ENCODE measurements around the gene RSPO3.

Gene RSPO3

DNA sequence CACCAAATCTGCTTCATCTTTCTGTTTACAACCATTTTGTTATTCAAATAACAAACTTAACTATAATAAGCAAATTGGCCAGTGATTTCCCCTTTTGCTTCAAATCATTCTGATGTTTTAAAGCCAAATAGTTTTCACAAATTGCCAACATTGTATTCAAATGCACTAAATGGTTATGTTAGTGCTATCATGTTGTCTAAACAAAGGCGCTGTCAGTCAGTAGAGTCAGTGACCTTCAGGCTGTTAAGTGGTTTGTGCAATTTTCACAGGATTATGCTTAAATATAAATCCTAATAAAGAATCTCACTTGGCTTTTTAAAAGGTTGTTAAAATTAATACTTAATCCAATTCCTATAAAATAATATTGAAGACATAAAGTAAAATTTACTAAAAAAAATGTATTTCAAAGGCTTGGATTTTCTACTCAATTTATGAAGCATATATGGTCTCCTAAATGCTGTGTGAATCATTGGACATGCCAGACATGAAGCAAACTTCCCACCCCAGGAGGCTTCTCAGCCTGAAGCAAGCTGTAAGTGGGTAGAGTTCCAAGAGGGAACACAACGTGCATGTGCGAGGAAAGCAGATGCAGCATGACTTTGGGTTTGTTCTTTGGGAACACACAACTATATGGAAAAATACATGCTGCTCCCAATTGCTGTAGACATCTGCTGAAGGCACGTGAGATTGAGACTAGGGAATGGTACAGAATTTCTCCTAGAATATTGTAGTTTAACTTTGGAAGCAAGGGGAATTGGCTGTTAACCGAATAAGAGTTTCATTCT is 54.9 kb downstream of the RSPO3 start:
- Histone ChIP-seq H3K27me3 (ENCODE audit: insufficient read depth, poor library complexity, severe bottlenecking) (peaks cover 7% of the 10 kb centered on the region), H3K4me3 (ENCODE audit: severe bottlenecking) (no peak overlapping the region), H3K36me3 (ENCODE audit: low read depth) (no peaks in the 10 kb centered on the region), H3K9me3 (ENCODE audit: severe bottlenecking) (no peaks in the 10 kb centered on the region), H3K27ac (ENCODE audit: poor library complexity, severe bottlenecking) (no peak overlapping the region), H3K4me1 (ENCODE audit: insufficient read depth, poor library complexity, severe bottlenecking) (no peaks in the 10 kb centered on the region)
- ATAC-seq (ENCODE audit: low read depth): no peak
- DNase-seq (ENCODE audit: low spot score): no peak
- TF ChIP-seq, protein P1, sequence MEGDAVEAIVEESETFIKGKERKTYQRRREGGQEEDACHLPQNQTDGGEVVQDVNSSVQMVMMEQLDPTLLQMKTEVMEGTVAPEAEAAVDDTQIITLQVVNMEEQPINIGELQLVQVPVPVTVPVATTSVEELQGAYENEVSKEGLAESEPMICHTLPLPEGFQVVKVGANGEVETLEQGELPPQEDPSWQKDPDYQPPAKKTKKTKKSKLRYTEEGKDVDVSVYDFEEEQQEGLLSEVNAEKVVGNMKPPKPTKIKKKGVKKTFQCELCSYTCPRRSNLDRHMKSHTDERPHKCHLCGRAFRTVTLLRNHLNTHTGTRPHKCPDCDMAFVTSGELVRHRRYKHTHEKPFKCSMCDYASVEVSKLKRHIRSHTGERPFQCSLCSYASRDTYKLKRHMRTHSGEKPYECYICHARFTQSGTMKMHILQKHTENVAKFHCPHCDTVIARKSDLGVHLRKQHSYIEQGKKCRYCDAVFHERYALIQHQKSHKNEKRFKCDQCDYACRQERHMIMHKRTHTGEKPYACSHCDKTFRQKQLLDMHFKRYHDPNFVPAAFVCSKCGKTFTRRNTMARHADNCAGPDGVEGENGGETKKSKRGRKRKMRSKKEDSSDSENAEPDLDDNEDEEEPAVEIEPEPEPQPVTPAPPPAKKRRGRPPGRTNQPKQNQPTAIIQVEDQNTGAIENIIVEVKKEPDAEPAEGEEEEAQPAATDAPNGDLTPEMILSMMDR (IDR thresholded peaks at IDR 0.05; ENCODE audit: poor library complexity, severe bottlenecking): no peak

DNA sequence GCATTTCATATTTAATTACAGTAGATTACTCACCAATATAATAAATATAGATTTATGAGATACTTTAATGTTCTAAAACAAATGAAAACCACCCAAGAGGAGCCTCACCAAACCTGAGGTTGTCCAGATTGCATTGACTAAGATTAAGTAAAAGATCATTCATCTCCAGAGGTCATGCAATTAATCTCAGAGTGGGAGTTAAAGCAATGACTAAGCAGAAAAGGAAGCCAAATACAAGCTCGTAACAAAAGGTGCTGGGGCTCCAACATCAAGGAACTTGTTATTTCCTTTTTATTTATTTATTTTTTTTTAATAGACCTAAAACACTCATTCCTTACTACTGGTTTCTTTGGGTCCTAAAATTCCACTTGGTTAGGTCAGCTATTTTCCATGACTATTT is 57.7 kb downstream of the RSPO3 start:
- no peaks in the 10 kb centered on the region for H3K4me1 ChIP-seq (ENCODE audit: insufficient read depth, poor library complexity, severe bottlenecking)
- DNase-seq (ENCODE audit: low spot score) (no peak), ATAC-seq (ENCODE audit: low read depth) (no peak)
- no peak overlapping the region for H3K4me3 ChIP-seq (ENCODE audit: severe bottlenecking)
- H3K27ac ChIP-seq (ENCODE audit: poor library complexity, severe bottlenecking): no peak overlapping the region
- no peaks in the 10 kb centered on the region for H3K9me3 ChIP-seq (ENCODE audit: severe bottlenecking)
- no peaks in the 10 kb centered on the region for H3K36me3 ChIP-seq (ENCODE audit: low read depth)
- TF ChIP-seq, protein P1 (IDR thresholded peaks at IDR 0.05; ENCODE audit: poor library complexity, severe bottlenecking): no peak
- H3K27me3 ChIP-seq (ENCODE audit: insufficient read depth, poor library complexity, severe bottlenecking): peaks cover 4% of the 10 kb centered on the region

DNA sequence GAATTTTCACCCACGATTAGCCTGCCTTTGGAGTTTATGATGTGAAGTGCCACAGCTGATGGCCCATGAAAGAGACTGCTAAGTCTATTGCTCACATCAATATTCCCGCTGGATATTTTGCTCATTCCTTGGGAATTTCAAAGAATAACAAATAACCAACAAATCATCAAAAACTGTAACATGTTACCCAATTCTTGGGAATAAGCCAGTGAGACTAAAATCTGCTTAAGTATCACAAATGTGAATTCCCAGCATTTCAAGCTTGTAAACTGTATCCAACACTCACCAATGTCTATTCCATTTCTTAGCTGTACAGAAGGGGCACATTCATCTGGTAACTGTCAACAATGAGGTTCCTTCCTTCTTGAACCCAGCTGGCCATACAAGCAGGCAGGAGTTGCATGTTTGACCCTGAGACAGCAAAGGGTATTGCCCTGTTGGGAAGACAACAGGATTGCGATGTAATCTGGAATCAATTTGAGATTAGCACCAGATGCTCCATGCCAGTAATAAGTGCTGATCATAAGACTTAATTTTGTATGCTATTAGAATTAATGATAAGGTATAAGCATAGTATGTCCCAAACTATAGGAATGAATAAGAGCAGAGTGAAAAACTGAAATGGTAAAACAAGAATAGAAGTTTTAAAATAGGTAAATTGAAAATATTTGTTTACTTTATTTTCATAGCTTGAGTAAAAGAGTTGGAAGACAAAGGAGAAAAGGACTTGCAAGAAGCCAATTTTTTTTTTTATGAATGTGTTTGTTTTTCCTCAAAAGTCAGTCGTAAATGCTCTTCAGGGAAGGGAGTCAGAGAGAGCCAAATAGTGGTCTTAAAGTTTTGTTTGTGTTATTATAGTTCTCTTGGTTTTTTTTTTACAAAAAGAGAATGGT is 58.8 kb downstream of the RSPO3 start:
- no peaks in the 10 kb centered on the region for H3K9me3 ChIP-seq (ENCODE audit: severe bottlenecking)
- H3K4me1 ChIP-seq (ENCODE audit: insufficient read depth, poor library complexity, severe bottlenecking): no peaks in the 10 kb centered on the region
- TF ChIP-seq, protein P1 (IDR thresholded peaks at IDR 0.05; ENCODE audit: poor library complexity, severe bottlenecking): no peak
- ATAC-seq (ENCODE audit: low read depth): no peak
- DNase-seq (ENCODE audit: low spot score): no peak
- no peak overlapping the region for H3K27ac ChIP-seq (ENCODE audit: poor library complexity, severe bottlenecking)
- H3K4me3 ChIP-seq (ENCODE audit: severe bottlenecking): no peak overlapping the region
- peaks cover 4% of the 10 kb centered on the region for H3K27me3 ChIP-seq (ENCODE audit: insufficient read depth, poor library complexity, severe bottlenecking)
- H3K36me3 ChIP-seq (ENCODE audit: low read depth): no peaks in the 10 kb centered on the region

DNA sequence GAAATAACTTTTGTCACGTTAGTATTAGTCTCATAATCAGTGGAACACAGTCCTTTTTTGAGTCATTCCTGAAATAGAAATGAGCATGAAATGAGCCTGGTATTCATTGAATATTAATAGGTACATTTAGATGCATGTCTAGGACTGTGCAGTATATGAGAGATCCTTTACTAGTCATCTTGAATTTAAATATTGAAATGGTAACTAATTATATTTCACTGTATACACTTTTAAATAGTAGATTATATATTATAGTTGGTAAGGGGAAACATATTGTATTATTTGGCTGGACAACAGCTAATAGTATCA is 59.4 kb downstream of the RSPO3 start:
- H3K27me3 ChIP-seq (ENCODE audit: insufficient read depth, poor library complexity, severe bottlenecking): no peaks in the 10 kb centered on the region
- TF ChIP-seq, protein P1 (IDR thresholded peaks at IDR 0.05; ENCODE audit: poor library complexity, severe bottlenecking): no peak
- no peak overlapping the region for H3K27ac ChIP-seq (ENCODE audit: poor library complexity, severe bottlenecking)
- ATAC-seq (ENCODE audit: low read depth) (no peak), DNase-seq (ENCODE audit: low spot score) (no peak)
- H3K4me1 ChIP-seq (ENCODE audit: insufficient read depth, poor library complexity, severe bottlenecking): no peaks in the 10 kb centered on the region
- H3K4me3 ChIP-seq (ENCODE audit: severe bottlenecking): no peak overlapping the region
- no peaks in the 10 kb centered on the region for H3K9me3 ChIP-seq (ENCODE audit: severe bottlenecking)
- H3K36me3 ChIP-seq (ENCODE audit: low read depth): no peaks in the 10 kb centered on the region
